HepG2 (cell line): ENCODE data around the gene B3GNT5. TPM values are rescaled to one million over a fixed set of nuclear protein-coding genes. Genes with fewer than 3 reads are reported as not detected.

ENCODE experiments used
- ATAC-seq: fragments of 200-7000 bp; cut with Tn5 transposase; 3 replicates; pipeline ENCODE4 v1.9.1; 2020; ENCODE audit warnings: mild to moderate bottlenecking, moderate library complexity
- BruUV-seq: library from RNA; stranded (reverse); fragments of 400-500 nt; replicated peaks from 2 replicates; lab custom pipeline; 2021; lab: Mats Ljungman, UMichigan
- CTCF ChIA-PET: fragments of 300-600 bp; formaldehyde crosslinking; extraction: SDS; loops from one replicate; lab custom pipeline; 2021; ENCODE audit warnings: low total read pairs, inconsistent platforms, low intra/inter-chr PET ratio; lab: Yijun Ruan, JAX
- POLR2A ChIA-PET: fragments of 350-600 bp; sonication (Branson Sonifier 250); formaldehyde crosslinking; loops from one replicate; lab custom pipeline; 2020; ENCODE audit warnings: antibody characterized with exemption, inconsistent platforms; lab: Yijun Ruan, JAX
- DNase-seq: peaks from one replicate; pipeline ENCODE4 v3.0.0-alpha.2; 2015; ENCODE audit warnings: low spot score
- FAIRE-seq: peaks from 3 replicates; lab custom pipeline; 2011; peaks lifted over from hg19 to GRCh38; lab: Jason Lieb, UNC
- H2AFZ ChIP-seq: one replicate; pipeline ENCODE4 v1.6.1; 2011; ENCODE audit warnings: low read length, inconsistent platforms
- H3K27ac ChIP-seq: fragments of 300-600 bp; 3 replicates; pipeline ENCODE4 v1.8.0; 2011; ENCODE audit warnings: mixed run types, mild to moderate bottlenecking, mixed read lengths, low read length, inconsistent platforms; ENCODE audit not compliant: insufficient read depth; ENCODE audit errors: extremely low read length
- H3K27me3 ChIP-seq, 2 experiments: fragments of 200-600 bp in 1 of 2; 2 replicates in 1 of 2; 3 replicates in 1 of 2; pipeline versions ENCODE4 v1.6.0 to v1.8.0; 2011; ENCODE audit warnings: low read length in 2 of 2, mild to moderate bottlenecking in 2 of 2, moderate library complexity in 2 of 2, inconsistent platforms in 1 of 2; ENCODE audit not compliant: insufficient read depth in 2 of 2, control insufficient read depth in 1 of 2
- H3K36me3 ChIP-seq, 2 experiments: fragments of 200-600 bp in 1 of 2; replicated peaks in 1 of 2; 2 replicates in 1 of 2; 3 replicates in 1 of 2; pipeline versions ENCODE4 v1.5.1 to v1.8.0; 2011; ENCODE audit warnings: low read length in 2 of 2, inconsistent platforms in 1 of 2; ENCODE audit not compliant: insufficient read depth in 2 of 2, control insufficient read depth in 1 of 2
- H3K4me1 ChIP-seq: 2 replicates; pipeline ENCODE4 v1.5.1; 2012; ENCODE audit warnings: low read length, inconsistent platforms; ENCODE audit not compliant: insufficient read depth
- H3K4me2 ChIP-seq: 2 replicates; pipeline ENCODE4 v1.6.0; 2011; ENCODE audit warnings: low read depth, low read length, inconsistent platforms
- H3K4me3 ChIP-seq, 3 experiments: fragments of 200-600 bp in 1 of 3; sonication (generic), shearing (Covaris generic) in 1 of 3; replicated peaks in 1 of 3; 2 replicates each; pipeline ENCODE4 v1.5.1; 2011 to 2016; ENCODE audit warnings: low read length in 3 of 3, inconsistent platforms in 2 of 3, low read depth in 2 of 3, mild to moderate bottlenecking in 2 of 3, control low read depth in 1 of 3, mixed read lengths in 1 of 3; ENCODE audit not compliant: insufficient read depth in 1 of 3
- H3K79me2 ChIP-seq: one replicate; pipeline ENCODE4 v1.6.1; 2011; ENCODE audit warnings: low read length, inconsistent platforms; ENCODE audit not compliant: insufficient read depth
- H3K9ac ChIP-seq: 2 replicates; pipeline ENCODE4 v1.6.0; 2011; ENCODE audit warnings: mild to moderate bottlenecking, low read depth, low read length, inconsistent platforms; ENCODE audit not compliant: insufficient read depth
- H3K9me3 ChIP-seq: 2 replicates; pipeline ENCODE4 v1.5.1; 2012; ENCODE audit warnings: mild to moderate bottlenecking, low read length
- H4K20me1 ChIP-seq: 2 replicates; pipeline ENCODE4 v1.6.0; 2011; ENCODE audit warnings: inconsistent platforms, mild to moderate bottlenecking, low read length, moderate library complexity; ENCODE audit not compliant: insufficient read depth
- ARID4A ChIP-seq: sonication (generic); formaldehyde crosslinking; IDR thresholded peaks from 2 replicates; pipeline ENCODE4 v1.5.0; 2020; ENCODE audit warnings: mild to moderate bottlenecking, missing genetic modification reagents, borderline replicate concordance
- MTF2 ChIP-seq: sonication (generic); formaldehyde crosslinking; IDR thresholded peaks from 2 replicates; pipeline ENCODE4 v1.5.0; 2020; ENCODE audit warnings: missing genetic modification reagents, borderline replicate concordance
- PHF5A ChIP-seq: IDR thresholded peaks from one replicate; pipeline ENCODE4 v1.6.1; 2018; ENCODE audit warnings: low read depth, missing genetic modification reagents; ENCODE audit not compliant: unreplicated experiment
- POLR2G ChIP-seq: fragments of 200-400 bp; formaldehyde crosslinking; IDR thresholded peaks from 2 replicates; pipeline ENCODE4 v1.6.1; 2018; ENCODE audit warnings: mild to moderate bottlenecking, low read depth, low read length, moderate library complexity
- PREB ChIP-seq: sonication (generic); formaldehyde crosslinking; IDR thresholded peaks from 2 replicates; pipeline ENCODE4 v1.4.0; 2020; ENCODE audit warnings: missing genetic modification reagents
- RBM22 ChIP-seq: fragments of 200-400 bp; formaldehyde crosslinking; optimal IDR thresholded peaks from 2 replicates; pipeline ENCODE3; 2017; ENCODE audit warnings: mild to moderate bottlenecking, low read length, moderate library complexity
- TEAD2 ChIP-seq: sonication (generic); formaldehyde crosslinking; IDR thresholded peaks from 2 replicates; pipeline ENCODE4 v1.9.0; 2021; ENCODE audit warnings: missing genetic modification reagents
- TEAD3 ChIP-seq: optimal IDR thresholded peaks from 2 replicates; pipeline ENCODE3; 2016; ENCODE audit warnings: borderline replicate concordance
- TSC22D2 ChIP-seq: sonication (generic); formaldehyde crosslinking; IDR thresholded peaks from 2 replicates; pipeline ENCODE4 v1.5.1; 2020; ENCODE audit warnings: missing genetic modification reagents, mild to moderate bottlenecking, borderline replicate concordance
- ZNF331 ChIP-seq: sonication (generic); formaldehyde crosslinking; IDR thresholded peaks from 2 replicates; pipeline ENCODE4 v1.4.0; 2020; ENCODE audit warnings: missing genetic modification reagents
- WGBS: methylation state at CpG from one replicate; pipeline ENCODE4 v1.1.6; 2017; ENCODE audit warnings: low lambda C conversion rate; 5-methylcytosine and 5-hydroxymethylcytosine counted together
- in situ Hi-C: cut with HindIII; loops from 2 replicates; pipeline ENCODE4 v1.10.0; 2017; ENCODE audit warnings: low pct_unique_long_range_greater_than_20kb; ENCODE audit not compliant: extremely low pct_ligation_motif_present
- intact Hi-C: fragments of 100-400 bp; cut with micrococcal nuclease; formaldehyde crosslinking; loops from one replicate; pipeline ENCODE4 v1.10.0; 2022; ENCODE audit not compliant: unreplicated experiment
- polyA plus RNA-seq, 8 experiments: library from polyadenylated mRNA; depleted of rRNA in 3 of 8; stranded (reverse) in 7 of 8; unstranded in 1 of 8; fragments of >200 nt; fragmentation: Illumina TruSeq in 4 of 8; extraction: Trizol in 4 of 8; gene quantifications; 2 replicates each; pipeline versions ENCODE4 v1.2.1 to v1.2.3, GENCODE V29; 2011 to 2016; ENCODE audit warnings: low read depth in 4 of 8, missing spikeins in 1 of 8, mixed read lengths in 1 of 8; ENCODE audit not compliant: insufficient read depth in 1 of 8
- total RNA-seq, 5 experiments: library from RNA; depleted of rRNA; stranded (reverse); fragments of >200 nt; fragmentation: Illumina TruSeq; extraction: Trizol; gene quantifications; 2 replicates each; pipeline ENCODE4 v1.2.3, GENCODE V29; 2016; ENCODE audit warnings: low read depth in 1 of 5

B3GNT5 gene
- total and polyA plus RNA-seq, 2 of the 13 experiments (the other 11 are each of a cell fraction or from before 2014, with no cell fraction given): not detected

- Histone ChIP-seq H3K27ac (no peak overlapping the region), H2AFZ (no peak overlapping the region), H3K9ac (no peak overlapping the region), H3K4me3 (no peak overlapping the region), H3K36me3 (no peaks in the 10 kb centered on the region), H3K79me2 (no peaks in the 10 kb centered on the region), H3K9me3 (no peaks in the 10 kb centered on the region), H3K4me1 (no peaks in the 10 kb centered on the region), H4K20me1 (no peaks in the 10 kb centered on the region), H3K27me3 (peaks cover 2 to 15% of the 10 kb centered on the region in 2 experiments; a peak in 2 of 5 replicates), H3K4me2 (no peak overlapping the region)
- DNase-seq (no peak), FAIRE-seq (no peak), ATAC-seq (no peak)
- intact Hi-C loops (no loop called here), in situ Hi-C loops (no loop called here)
- no TSS peak for BruUV-seq
- 27% methylated on average over 8 of the region's 8 CpGs for WGBS
- CTCF ChIA-PET: no interaction called here
- no peak for TF ChIP-seq TSC22D2
- TF ChIP-seq TEAD3 (CRISPR knock-in tag): no peak
- TF ChIP-seq MTF2: no peak
- TF ChIP-seq ZNF331: no peak
- TF ChIP-seq PREB: no peak
- TF ChIP-seq PHF5A (CRISPR knock-in tag): no peak
- TF ChIP-seq RBM22: no peak
- TF ChIP-seq, all 625 proteins: peak for 0
- POLR2A ChIA-PET: no interaction called here
Observed at GRCh38 chr3:183315739-183316138, 62.7 kb downstream of the B3GNT5 start.

- Histone ChIP-seq H3K36me3 (no peaks in the 10 kb centered on the region), H3K9ac (no peak overlapping the region), H3K4me3 (no peak overlapping the region), H3K4me2 (no peak overlapping the region), H3K79me2 (no peaks in the 10 kb centered on the region), H3K27ac (no peak overlapping the region), H3K27me3 (peaks cover 1 to 15% of the 10 kb centered on the region in 2 experiments; a peak in 2 of 5 replicates), H2AFZ (no peak overlapping the region), H3K4me1 (no peaks in the 10 kb centered on the region), H3K9me3 (no peaks in the 10 kb centered on the region), H4K20me1 (no peaks in the 10 kb centered on the region)
- WGBS: 57% methylated on average over 8 of the region's 8 CpGs
- in situ Hi-C loops (no loop called here), intact Hi-C loops (no loop called here)
- FAIRE-seq: no peak
- no TSS peak for BruUV-seq
- ChIA-PET POLR2A (no interaction called here), CTCF (no interaction called here)
- no peak for TF ChIP-seq ARID4A
- TF ChIP-seq TEAD2 (CRISPR knock-in tag): no peak
- TF ChIP-seq POLR2G: no peak
- no peak for ATAC-seq
- no peak for DNase-seq
Observed at GRCh38 chr3:183317271-183317670, 64.2 kb downstream of the B3GNT5 start.
